OCI-LY7 (cell line): ENCODE measurements around the gene PXN. TPM values are rescaled to one million over a fixed set of nuclear protein-coding genes. Genes with fewer than 3 reads are reported as not detected.

Experiments
- BruUV-seq: library from RNA; stranded (reverse); fragments of 400-500 nt; replicated peaks from 2 replicates; lab custom pipeline; 2021; lab: Mats Ljungman, UMichigan
- CTCF ChIA-PET: fragments of 300-600 bp; sonication (Branson Sonifier 250); formaldehyde crosslinking; loops from one replicate; lab custom pipeline; 2022; ENCODE audit warnings: antibody characterized with exemption; ENCODE audit not compliant: unreplicated experiment; lab: Charles Lee
- POLR2A ChIA-PET: fragments of 300-600 bp; sonication (Branson Sonifier 250); formaldehyde crosslinking; loops from one replicate; lab custom pipeline; 2022; ENCODE audit warnings: antibody characterized with exemption; lab: Charles Lee
- DNase-seq: peaks from one replicate; pipeline ENCODE4 v3.0.0-alpha.2; 2015; ENCODE audit warnings: low spot score
- H2AFZ ChIP-seq: fragments of 200-600 bp; sonication (generic), shearing (Covaris generic); 2 replicates; pipeline ENCODE4 v1.6.1; 2014; ENCODE audit warnings: mild to moderate bottlenecking, antibody characterized with exemption, low read length, moderate library complexity
- H3K27ac ChIP-seq: fragments of 200-600 bp; sonication (generic); 2 replicates; pipeline ENCODE4 v1.5.1; 2014; ENCODE audit warnings: mixed run types, low read depth, mild to moderate bottlenecking, moderate library complexity, low read length, inconsistent platforms; ENCODE audit not compliant: poor library complexity, severe bottlenecking
- H3K36me3 ChIP-seq: fragments of 200-600 bp; sonication (generic); 2 replicates; pipeline ENCODE4 v1.6.1; 2014; ENCODE audit warnings: mild to moderate bottlenecking, antibody characterized with exemption, low read length, moderate library complexity, mixed read lengths; ENCODE audit not compliant: insufficient read depth
- H3K4me1 ChIP-seq: fragments of 200-600 bp; sonication (generic); 2 replicates; pipeline ENCODE4 v1.5.1; 2014; ENCODE audit warnings: mild to moderate bottlenecking, low read length; ENCODE audit not compliant: insufficient read depth, poor library complexity, severe bottlenecking
- H3K4me2 ChIP-seq: fragments of 200-600 bp; sonication (generic); 2 replicates; pipeline ENCODE4 v1.6.1; 2014; ENCODE audit warnings: mild to moderate bottlenecking, low read length
- H3K4me3 ChIP-seq: fragments of 200-600 bp; sonication (generic); 2 replicates; pipeline ENCODE4 v1.5.1; 2014; ENCODE audit warnings: mild to moderate bottlenecking, low read depth, low read length; ENCODE audit not compliant: poor library complexity, severe bottlenecking
- H3K79me2 ChIP-seq: fragments of 200-600 bp; sonication (generic); 2 replicates; pipeline ENCODE4 v1.6.1; 2016; ENCODE audit warnings: low read depth, mild to moderate bottlenecking, low read length, moderate library complexity, mixed read lengths; ENCODE audit not compliant: insufficient read depth
- H3K9me2 ChIP-seq: fragments of 200-600 bp; sonication (generic); 2 replicates; pipeline ENCODE4 v1.6.1; 2016; ENCODE audit warnings: mild to moderate bottlenecking, low read length, mixed read lengths; ENCODE audit not compliant: insufficient read depth
- H3K9me3 ChIP-seq: fragments of 200-600 bp; sonication (generic); 2 replicates; pipeline ENCODE4 v1.6.1; 2014; ENCODE audit warnings: mild to moderate bottlenecking, mixed run types, low read length, mixed read lengths
- H4K20me1 ChIP-seq: fragments of 200-600 bp; sonication (generic); 2 replicates; pipeline ENCODE4 v1.6.1; 2014; ENCODE audit warnings: mild to moderate bottlenecking, antibody characterized with exemption, low read length, moderate library complexity, mixed read lengths; ENCODE audit not compliant: insufficient read depth
- CTCF ChIP-seq: fragments of 200-600 bp; sonication (generic); conservative IDR thresholded peaks from 2 replicates; pipeline ENCODE4 v1.5.1; 2014; ENCODE audit warnings: mild to moderate bottlenecking, antibody characterized with exemption, low read length, moderate library complexity, mixed read lengths
- EZH2phosphoT487 ChIP-seq: fragments of 200-600 bp; sonication (generic); IDR thresholded peaks from 2 replicates; pipeline ENCODE4 v1.6.1; 2018; ENCODE audit warnings: low read depth, borderline replicate concordance, mild to moderate bottlenecking, mixed run types, antibody characterized with exemption, low read length, moderate library complexity, mixed read lengths
- intact Hi-C: fragments of 100-400 bp; cut with micrococcal nuclease; formaldehyde crosslinking; loops from one replicate; pipeline ENCODE4 v1.10.0; 2022; ENCODE audit not compliant: unreplicated experiment
- total RNA-seq, 2 experiments: library from RNA; depleted of rRNA in 1 of 2; stranded (reverse); fragments of >200 nt in 1 of 2; shearing (Covaris generic) in 1 of 2; gene quantifications; 2 replicates each; pipeline ENCODE4 v1.2.3, GENCODE V29; 2014 to 2022

PXN gene
- total RNA-seq, 2 experiments from 2014 or later = 8.6 to 22.9 TPM

DNA sequence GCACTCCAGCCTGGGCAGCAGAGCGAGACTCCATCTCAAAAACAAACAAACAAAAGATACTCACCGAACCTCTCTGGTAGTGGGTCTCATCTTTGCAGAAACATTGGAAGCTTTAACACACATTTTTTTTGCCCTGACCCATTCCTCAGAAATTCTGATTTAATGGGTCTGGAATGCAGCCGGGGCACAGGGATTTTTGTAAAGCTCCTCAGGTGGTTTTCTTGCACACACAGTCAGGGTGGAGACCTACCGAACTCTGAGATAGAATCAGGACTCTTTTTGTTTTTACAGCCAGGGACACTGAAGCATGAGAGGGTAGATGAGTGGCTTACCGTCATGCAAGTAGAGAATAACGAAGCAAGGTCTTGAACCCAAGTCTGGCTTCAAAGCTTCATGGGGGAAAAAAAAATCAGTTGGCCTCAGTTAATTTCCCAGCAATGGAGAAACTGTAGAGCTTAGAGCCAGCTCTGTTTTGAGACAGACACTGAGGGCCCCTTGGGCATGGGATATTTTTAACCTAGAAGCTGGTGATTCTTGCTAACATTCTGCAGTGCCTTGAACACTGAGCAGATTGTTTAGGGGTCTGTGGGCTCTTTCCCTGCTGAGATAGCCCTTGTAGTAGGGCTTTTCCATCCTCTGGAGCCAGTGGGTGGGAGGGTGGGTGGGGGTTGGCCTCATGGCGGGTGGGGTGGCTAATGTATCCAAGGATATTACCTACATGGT lies 21.4 kb upstream of the PXN start:
- POLR2A ChIA-PET = interaction anchor here (0.6 kb wide), 2 partner anchors 85 to 164 kb away, joined by 3 read pairs; no protein-coding TSS in a partner anchor
- intact Hi-C loops = no loop called here
- Histone ChIP-seq H3K4me3 (no peak overlapping the region), H3K4me1 (peaks cover 21% of the 10 kb centered on the region), H3K27ac (no peak overlapping the region), H4K20me1 (no peaks in the 10 kb centered on the region), H3K9me2 (no peaks in the 10 kb centered on the region), H3K9me3 (no peaks in the 10 kb centered on the region), H3K4me2 (no peak overlapping the region), H3K36me3 (no peaks in the 10 kb centered on the region), H2AFZ (no peak overlapping the region), H3K79me2 (no peaks in the 10 kb centered on the region)
- no TSS peak for BruUV-seq
- CTCF ChIA-PET = interaction anchor here (0.6 kb wide), 1 partner anchor 213 kb away, joined by 8 read pairs; no protein-coding TSS in a partner anchor
- TF ChIP-seq EZH2phosphoT487 (no peak), CTCF (no peak)
- DNase-seq = no peak

GRCh38 chr12:120284381-120284780 lies 18.9 kb upstream of the PXN start:
- CTCF ChIA-PET = no interaction called here

More at GRCh38 chr12:120284381-120284780, 18.9 kb upstream of the PXN start:
- TF ChIP-seq EZH2phosphoT487 (no peak), CTCF (no peak)
- no TSS peak for BruUV-seq
- Histone ChIP-seq H3K4me1 (peaks cover 2% of the 10 kb centered on the region), H3K9me2 (no peaks in the 10 kb centered on the region), H3K27ac (no peak overlapping the region), H3K36me3 (no peaks in the 10 kb centered on the region), H3K79me2 (no peaks in the 10 kb centered on the region), H4K20me1 (no peaks in the 10 kb centered on the region), H2AFZ (no peak overlapping the region), H3K4me3 (no peak overlapping the region), H3K9me3 (no peaks in the 10 kb centered on the region), H3K4me2 (no peak overlapping the region)
- POLR2A ChIA-PET = no interaction called here
- intact Hi-C loops = no loop called here
- no peak for DNase-seq
